ENCODE results near the gene WSB1.

DNA sequence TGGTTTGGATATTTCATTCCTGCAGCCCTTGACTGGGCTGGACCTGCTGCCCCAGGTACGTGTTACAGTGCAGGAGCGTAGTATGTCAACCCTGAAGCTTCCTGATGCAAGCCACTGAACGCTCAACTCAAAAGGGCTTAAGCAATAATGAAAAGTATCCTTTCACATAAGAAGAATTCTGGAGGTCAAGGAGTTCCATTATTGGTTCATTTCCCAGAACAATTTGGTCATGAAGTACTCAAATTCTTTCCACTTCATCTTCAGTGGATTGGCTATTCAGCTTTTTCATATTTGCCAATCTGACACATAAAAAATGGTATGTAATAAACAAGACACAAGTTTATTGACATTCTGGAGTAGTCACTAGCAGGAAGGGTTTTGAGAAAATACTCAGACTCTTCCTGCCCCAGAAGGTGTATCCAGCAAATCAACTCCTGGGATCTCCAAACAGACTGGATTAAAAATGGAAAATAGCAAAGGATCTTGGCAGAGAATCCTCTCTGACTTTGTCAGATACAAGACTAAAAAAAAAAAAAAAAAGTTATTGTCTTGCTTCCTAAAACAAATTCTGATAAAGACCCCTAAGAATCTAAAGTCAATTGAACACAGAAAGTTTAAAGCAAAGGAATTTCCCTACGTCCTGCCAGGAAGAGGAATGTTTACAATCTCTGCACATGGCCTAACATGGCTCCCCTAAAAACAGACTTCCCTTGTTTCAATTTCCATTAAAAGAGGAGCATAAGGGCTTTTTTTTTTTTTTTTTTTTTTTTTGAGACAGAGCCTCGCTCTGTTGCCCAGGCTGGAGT lies 37.5 kb upstream of the WSB1 start:
- TF ChIP-seq, protein P1, sequence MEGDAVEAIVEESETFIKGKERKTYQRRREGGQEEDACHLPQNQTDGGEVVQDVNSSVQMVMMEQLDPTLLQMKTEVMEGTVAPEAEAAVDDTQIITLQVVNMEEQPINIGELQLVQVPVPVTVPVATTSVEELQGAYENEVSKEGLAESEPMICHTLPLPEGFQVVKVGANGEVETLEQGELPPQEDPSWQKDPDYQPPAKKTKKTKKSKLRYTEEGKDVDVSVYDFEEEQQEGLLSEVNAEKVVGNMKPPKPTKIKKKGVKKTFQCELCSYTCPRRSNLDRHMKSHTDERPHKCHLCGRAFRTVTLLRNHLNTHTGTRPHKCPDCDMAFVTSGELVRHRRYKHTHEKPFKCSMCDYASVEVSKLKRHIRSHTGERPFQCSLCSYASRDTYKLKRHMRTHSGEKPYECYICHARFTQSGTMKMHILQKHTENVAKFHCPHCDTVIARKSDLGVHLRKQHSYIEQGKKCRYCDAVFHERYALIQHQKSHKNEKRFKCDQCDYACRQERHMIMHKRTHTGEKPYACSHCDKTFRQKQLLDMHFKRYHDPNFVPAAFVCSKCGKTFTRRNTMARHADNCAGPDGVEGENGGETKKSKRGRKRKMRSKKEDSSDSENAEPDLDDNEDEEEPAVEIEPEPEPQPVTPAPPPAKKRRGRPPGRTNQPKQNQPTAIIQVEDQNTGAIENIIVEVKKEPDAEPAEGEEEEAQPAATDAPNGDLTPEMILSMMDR (IDR thresholded peaks at IDR 0.05; ENCODE audit: borderline replicate concordance, extremely low read depth, low read length, poor library complexity, severe bottlenecking) = no peak
- no peak for TF ChIP-seq EZH2 (IDR thresholded peaks at IDR 0.05; ENCODE audit: borderline replicate concordance, low read depth, low read length, severe bottlenecking)

Data from DND-41 (cell line).